ENCODE results near the gene ANKRD40. TPM values are rescaled to one million over a fixed set of nuclear protein-coding genes. Genes with fewer than 3 reads are reported as not detected.
"Not testable (repeated sequence)": the region's sequence is repeated elsewhere in the genome, so short reads cannot be mapped to it uniquely, and the experiment has no call there.

ANKRD40 gene
- 10 to 100 TPM; 38.4 to 44.7 TPM for total RNA-seq

GRCh38 chr17:50707289-50708049 is at the start of gene ANKRD40:
Gene ANKRD40, minus strand, starts transcription at chr17:50707914. Its CDS starts 260 bp downstream, at chr17:50707654.
- peak; percentile 92 to 94 for ATAC-seq
- DNase-seq (ENCODE audit: low spot score) = peak; percentile 91
- Mint-ChIP-seq H3K4me1 (ENCODE audit: low read depth in 2 of 2) (peaks cover 27 to 44% of the 10 kb centered on the region in 2 donors), H3K27ac (peak within 1 kb of the TSS; percentile 93 to 99), H3K36me3 (peaks cover 14% of the 10 kb centered on the region), H3K4me3 (peak within 1 kb of the TSS; percentile 86), H3K9me3 (no peaks in the 10 kb centered on the region), H3K27me3 (no peaks in the 10 kb centered on the region)

GRCh38 chr17:50754521-50754920 is 46.8 kb upstream of the ANKRD40 start:
- Mint-ChIP-seq H3K27ac (no peak overlapping the region), H3K4me1 (ENCODE audit: low read depth in 2 of 2) (peaks cover 4 to 5% of the 10 kb centered on the region in 2 donors), H3K27me3 (no peaks in the 10 kb centered on the region), H3K4me3 (no peak overlapping the region), H3K36me3 (peaks cover 19% of the 10 kb centered on the region), H3K9me3 (no peaks in the 10 kb centered on the region)
- DNase-seq (ENCODE audit: low spot score) (no peak), ATAC-seq (no peak)

- Mint-ChIP-seq H3K27ac (no peak overlapping the region), H3K4me1 (ENCODE audit: low read depth in 2 of 2) (peaks cover 0 to 4% of the 10 kb centered on the region in 2 donors), H3K4me3 (no peak overlapping the region), H3K27me3 (no peaks in the 10 kb centered on the region), H3K9me3 (no peaks in the 10 kb centered on the region), H3K36me3 (peaks cover 37% of the 10 kb centered on the region)
- ATAC-seq (no peak), DNase-seq (ENCODE audit: low spot score) (no peak)
Observed at GRCh38 chr17:50749245-50749644, 41.5 kb upstream of the ANKRD40 start.

- no peaks in the 10 kb centered on the region for H3K27me3 Mint-ChIP-seq
- H3K36me3 Mint-ChIP-seq = peaks cover 55% of the 10 kb centered on the region
- peaks cover 0 to 4% of the 10 kb centered on the region in 2 donors for H3K4me1 Mint-ChIP-seq (ENCODE audit: low read depth in 2 of 2)
- H3K9me3 Mint-ChIP-seq = no peaks in the 10 kb centered on the region
- ATAC-seq (no peak), DNase-seq (ENCODE audit: low spot score) (no peak)
- no peak overlapping the region for H3K27ac Mint-ChIP-seq
- H3K4me3 Mint-ChIP-seq = no peak overlapping the region
Observed at GRCh38 chr17:50745631-50746030, 37.9 kb upstream of the ANKRD40 start.

- Mint-ChIP-seq H3K36me3 (peaks cover 42% of the 10 kb centered on the region), H3K4me1 (ENCODE audit: low read depth in 2 of 2) (peaks cover 24 to 32% of the 10 kb centered on the region in 2 donors), H3K4me3 (no peak overlapping the region), H3K9me3 (no peaks in the 10 kb centered on the region), H3K27me3 (no peaks in the 10 kb centered on the region), H3K27ac (peak overlapping the region; percentile 14 to 34)
- ATAC-seq = no peak
- no peak for DNase-seq (ENCODE audit: low spot score)
Observed at GRCh38 chr17:50739098-50739497, 31.4 kb upstream of the ANKRD40 start.

GRCh38 chr17:50737118-50737698 is 29.5 kb upstream of the ANKRD40 start:
- H3K4me3 Mint-ChIP-seq = no peak overlapping the region
- peak overlapping the region in 1 of 2 donors; percentile 18 for H3K27ac Mint-ChIP-seq

GRCh38 chr17:50735287-50735686 is 27.6 kb upstream of the ANKRD40 start:
- DNase-seq (ENCODE audit: low spot score) = no peak
- peaks cover 38 to 50% of the 10 kb centered on the region in 2 donors for H3K4me1 Mint-ChIP-seq (ENCODE audit: low read depth in 2 of 2)
- no peak overlapping the region for H3K4me3 Mint-ChIP-seq
- no peaks in the 10 kb centered on the region for H3K27me3 Mint-ChIP-seq
- H3K36me3 Mint-ChIP-seq = peaks cover 19% of the 10 kb centered on the region
- H3K9me3 Mint-ChIP-seq = no peaks in the 10 kb centered on the region
- H3K27ac Mint-ChIP-seq = no peak overlapping the region
- ATAC-seq = no peak

More at GRCh38 chr17:50737118-50737698, 29.5 kb upstream of the ANKRD40 start:
- H3K36me3 Mint-ChIP-seq = peaks cover 31% of the 10 kb centered on the region
- peaks cover 28 to 39% of the 10 kb centered on the region in 2 donors for H3K4me1 Mint-ChIP-seq (ENCODE audit: low read depth in 2 of 2)
- peak in 1 of 2 donors; percentile 49 for ATAC-seq
- no peaks in the 10 kb centered on the region for H3K27me3 Mint-ChIP-seq
- DNase-seq (ENCODE audit: low spot score) = no peak
- H3K9me3 Mint-ChIP-seq = no peaks in the 10 kb centered on the region

GRCh38 chr17:50731575-50732460 is 24.1 kb upstream of the ANKRD40 start:
- ATAC-seq (peak; percentile 50 to 62), DNase-seq (ENCODE audit: low spot score) (no peak)
- H3K4me3 Mint-ChIP-seq = peak overlapping the region; percentile 19
- H3K27ac Mint-ChIP-seq = peak overlapping the region; percentile 23 to 86
- no peaks in the 10 kb centered on the region for H3K36me3 Mint-ChIP-seq
- no peaks in the 10 kb centered on the region for H3K27me3 Mint-ChIP-seq
- H3K9me3 Mint-ChIP-seq = no peaks in the 10 kb centered on the region
- peaks cover 42 to 52% of the 10 kb centered on the region in 2 donors for H3K4me1 Mint-ChIP-seq (ENCODE audit: low read depth in 2 of 2)

GRCh38 chr17:50728881-50729765 is 21.4 kb upstream of the ANKRD40 start:
- Mint-ChIP-seq H3K4me3 (peak overlapping the region; percentile 21), H3K4me1 (ENCODE audit: low read depth in 2 of 2) (peaks cover 34 to 46% of the 10 kb centered on the region in 2 donors), H3K27me3 (no peaks in the 10 kb centered on the region), H3K9me3 (no peaks in the 10 kb centered on the region), H3K27ac (no peak overlapping the region), H3K36me3 (no peaks in the 10 kb centered on the region)
- DNase-seq (ENCODE audit: low spot score) = no peak
- ATAC-seq = no peak

GRCh38 chr17:50728112-50728429 is 20.4 kb upstream of the ANKRD40 start:
- Mint-ChIP-seq H3K9me3 (no peaks in the 10 kb centered on the region), H3K27me3 (no peaks in the 10 kb centered on the region), H3K4me1 (ENCODE audit: low read depth in 2 of 2) (peaks cover 37 to 47% of the 10 kb centered on the region in 2 donors), H3K27ac (no peak overlapping the region), H3K4me3 (peak overlapping the region; percentile 4), H3K36me3 (no peaks in the 10 kb centered on the region)
- ATAC-seq = no peak
- no peak for DNase-seq (ENCODE audit: low spot score)

- Mint-ChIP-seq H3K36me3 (no peaks in the 10 kb centered on the region), H3K4me1 (ENCODE audit: low read depth in 2 of 2) (peaks cover 37 to 46% of the 10 kb centered on the region in 2 donors), H3K4me3 (no peak overlapping the region), H3K27ac (no peak overlapping the region), H3K9me3 (no peaks in the 10 kb centered on the region), H3K27me3 (no peaks in the 10 kb centered on the region)
- DNase-seq (ENCODE audit: low spot score) (no peak), ATAC-seq (no peak)
Observed at GRCh38 chr17:50725769-50726655, 18.3 kb upstream of the ANKRD40 start.

GRCh38 chr17:50724622-50725021 is 16.9 kb upstream of the ANKRD40 start:
- H3K27ac Mint-ChIP-seq; H3K4me3 Mint-ChIP-seq; H3K9me3 Mint-ChIP-seq; ATAC-seq; DNase-seq (ENCODE audit: low spot score); H3K36me3 Mint-ChIP-seq; H3K27me3 Mint-ChIP-seq: not testable (repeated sequence)
- H3K4me1 Mint-ChIP-seq (ENCODE audit: low read depth in 2 of 2) = peaks cover 45 to 56% of the 10 kb centered on the region in 2 donors
